ENCODE measurements around the gene PRKCA. TPM values are rescaled to one million over a fixed set of nuclear protein-coding genes. Genes with fewer than 3 reads are reported as not detected.

The PRKCA gene
- total and polyA plus RNA-seq, 2 donors (not counting 3 experiments of a cell fraction or from before 2014, with no cell fraction given): 7.5 to 34.2 TPM

DNA sequence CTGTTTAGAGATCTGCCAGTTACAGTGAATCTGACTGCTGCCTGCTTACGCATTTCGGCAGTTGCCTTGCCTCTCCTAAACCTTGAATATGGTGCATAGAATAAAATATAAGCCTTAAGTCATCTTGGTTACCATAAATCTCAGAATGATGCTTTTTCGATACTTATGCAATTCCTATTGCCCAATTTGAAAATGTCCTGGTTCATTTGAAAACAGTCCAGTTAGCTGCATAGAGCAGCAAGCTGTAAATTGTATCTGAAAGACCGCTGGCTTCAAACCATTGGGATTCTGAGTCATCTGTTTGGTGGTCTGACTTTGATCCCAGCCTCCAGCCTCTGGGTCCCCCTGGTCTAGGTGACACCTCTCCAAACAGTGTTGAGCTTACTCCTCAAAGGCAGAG lies 2.7 kb upstream of the PRKCA start:
- Histone ChIP-seq H3K36me3 (ENCODE audit: control insufficient read depth in 2 of 2, extremely low read depth in 1 of 2, insufficient read depth in 2 of 2, low read length in 2 of 2) (no peaks in the 10 kb centered on the region), H3K27me3 (ENCODE audit: control insufficient read depth in 2 of 2, insufficient read depth in 2 of 2, low read length in 2 of 2) (no peaks in the 10 kb centered on the region), H3K9ac (replicated peaks; ENCODE audit: extremely low read depth, insufficient read depth, low read length) (no peak overlapping the region), H3K4me2 (ENCODE audit: insufficient read depth, low read length) (no peak overlapping the region), H3K27ac (ENCODE audit: insufficient read depth, low read depth, low read length) (no peak overlapping the region), H3K4me3 (replicated peaks in 1 of 3; ENCODE audit: insufficient read depth in 1 of 3, low read depth in 1 of 3, low read length in 3 of 3) (no peak overlapping the region), H3K9me1 (replicated peaks; ENCODE audit: control insufficient read depth, extremely low read depth, insufficient read depth, low read length) (no peaks in the 10 kb centered on the region), H3K9me3 (replicated peaks; ENCODE audit: control insufficient read depth, insufficient read depth, low read length) (no peaks in the 10 kb centered on the region), H3K4me1 (ENCODE audit: control insufficient read depth, extremely low read depth, insufficient read depth, low read length) (peaks cover 17% of the 10 kb centered on the region), H3K79me2 (ENCODE audit: control insufficient read depth, insufficient read depth, low read length) (peaks cover 21% of the 10 kb centered on the region), H4K20me1 (replicated peaks; ENCODE audit: control insufficient read depth, extremely low read depth, insufficient read depth, low read length) (no peaks in the 10 kb centered on the region), H2AFZ (ENCODE audit: low read depth, low read length) (no peak overlapping the region)
- no TSS peak for BruUV-seq (replicated peaks)
- FAIRE-seq (no peak), DNase-seq (ENCODE audit: low read depth, low spot score) (no peak)
- dilution Hi-C loops (cut with MboI; ENCODE audit: extremely low pct_ligation_motif_present, low sequenced_read_pairs): no loop called here
- TF ChIP-seq POLR2A (IDR thresholded peaks at IDR 0.05; ENCODE audit: low read depth, low read length): no peak
- TF ChIP-seq JUN (IDR thresholded peaks at IDR 0.05; ENCODE audit: borderline replicate concordance, insufficient read depth, insufficient read length, low read depth): no peak
- no peak for TF ChIP-seq GATA2 (IDR thresholded peaks at IDR 0.05; ENCODE audit: insufficient read depth, insufficient read length, low read depth, low read length)
- no peak for TF ChIP-seq MYC (IDR thresholded peaks at IDR 0.05; ENCODE audit: low read depth, low read length)
- no peak for TF ChIP-seq FOS (IDR thresholded peaks at IDR 0.05; ENCODE audit: borderline replicate concordance, insufficient read depth, low read length)
- TF ChIP-seq MAX (IDR thresholded peaks at IDR 0.05; ENCODE audit: insufficient read depth, insufficient read length): no peak
- no peak for TF ChIP-seq EZH2 (IDR thresholded peaks at IDR 0.05; ENCODE audit: borderline replicate concordance, low read depth, low read length, severe bottlenecking)
- TF ChIP-seq POLR2AphosphoS5 (IDR thresholded peaks at IDR 0.05; ENCODE audit: insufficient read depth, low read depth, low read length): no peak
- TF ChIP-seq, protein P1, sequence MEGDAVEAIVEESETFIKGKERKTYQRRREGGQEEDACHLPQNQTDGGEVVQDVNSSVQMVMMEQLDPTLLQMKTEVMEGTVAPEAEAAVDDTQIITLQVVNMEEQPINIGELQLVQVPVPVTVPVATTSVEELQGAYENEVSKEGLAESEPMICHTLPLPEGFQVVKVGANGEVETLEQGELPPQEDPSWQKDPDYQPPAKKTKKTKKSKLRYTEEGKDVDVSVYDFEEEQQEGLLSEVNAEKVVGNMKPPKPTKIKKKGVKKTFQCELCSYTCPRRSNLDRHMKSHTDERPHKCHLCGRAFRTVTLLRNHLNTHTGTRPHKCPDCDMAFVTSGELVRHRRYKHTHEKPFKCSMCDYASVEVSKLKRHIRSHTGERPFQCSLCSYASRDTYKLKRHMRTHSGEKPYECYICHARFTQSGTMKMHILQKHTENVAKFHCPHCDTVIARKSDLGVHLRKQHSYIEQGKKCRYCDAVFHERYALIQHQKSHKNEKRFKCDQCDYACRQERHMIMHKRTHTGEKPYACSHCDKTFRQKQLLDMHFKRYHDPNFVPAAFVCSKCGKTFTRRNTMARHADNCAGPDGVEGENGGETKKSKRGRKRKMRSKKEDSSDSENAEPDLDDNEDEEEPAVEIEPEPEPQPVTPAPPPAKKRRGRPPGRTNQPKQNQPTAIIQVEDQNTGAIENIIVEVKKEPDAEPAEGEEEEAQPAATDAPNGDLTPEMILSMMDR (IDR thresholded peaks at IDR 0.05; ENCODE audit: extremely low read depth in 1 of 2, insufficient read depth in 1 of 2, low read depth in 1 of 2, low read length in 2 of 2): no peak
- ChIA-PET CTCF (no interaction called here), POLR2A (no interaction called here)
- intact Hi-C loops (cut with micrococcal nuclease): loop anchor here (5.0 kb wide), 2 partner anchors 107 to 373 kb away; partner anchors contain the start of gene CEP112

Measured in endothelial cell of umbilical vein (primary cell).